ENCODE measurements around the gene GNAL.
"Not testable (repeated sequence)": the region's sequence is repeated elsewhere in the genome, so short reads cannot be mapped to it uniquely, and the experiment has no call there.

Gene GNAL

DNA sequence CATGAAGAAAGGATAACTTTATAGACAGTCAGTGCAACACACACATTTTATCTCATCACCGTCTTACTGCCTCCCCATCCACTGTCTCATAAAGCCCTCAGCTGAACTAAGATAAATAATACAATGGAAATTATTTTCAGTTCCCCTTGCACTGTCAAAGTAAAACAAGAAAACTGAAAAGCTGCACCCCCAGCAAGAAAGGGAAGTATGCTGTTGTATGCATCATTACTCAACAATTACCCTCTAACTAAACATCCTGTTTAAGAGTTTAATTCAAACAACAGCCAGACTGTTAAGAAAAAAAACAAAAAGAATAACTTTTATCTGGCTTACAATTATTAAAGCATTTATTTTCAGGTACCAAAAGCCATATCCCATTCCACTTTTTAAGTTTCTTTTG, 194.1 kb downstream of the GNAL start:
- H3K27me3 Mint-ChIP-seq, result no peaks in the 10 kb centered on the region
- H3K27ac Mint-ChIP-seq, result no peak overlapping the region
- no peaks in the 10 kb centered on the region for H3K9me3 Mint-ChIP-seq
- peaks cover 5% of the 10 kb centered on the region for H3K4me1 Mint-ChIP-seq (ENCODE audit: low read depth)
- H3K4me3 Mint-ChIP-seq, result no peak overlapping the region
- H3K36me3 Mint-ChIP-seq (ENCODE audit: low read depth), result peaks cover 35% of the 10 kb centered on the region

DNA sequence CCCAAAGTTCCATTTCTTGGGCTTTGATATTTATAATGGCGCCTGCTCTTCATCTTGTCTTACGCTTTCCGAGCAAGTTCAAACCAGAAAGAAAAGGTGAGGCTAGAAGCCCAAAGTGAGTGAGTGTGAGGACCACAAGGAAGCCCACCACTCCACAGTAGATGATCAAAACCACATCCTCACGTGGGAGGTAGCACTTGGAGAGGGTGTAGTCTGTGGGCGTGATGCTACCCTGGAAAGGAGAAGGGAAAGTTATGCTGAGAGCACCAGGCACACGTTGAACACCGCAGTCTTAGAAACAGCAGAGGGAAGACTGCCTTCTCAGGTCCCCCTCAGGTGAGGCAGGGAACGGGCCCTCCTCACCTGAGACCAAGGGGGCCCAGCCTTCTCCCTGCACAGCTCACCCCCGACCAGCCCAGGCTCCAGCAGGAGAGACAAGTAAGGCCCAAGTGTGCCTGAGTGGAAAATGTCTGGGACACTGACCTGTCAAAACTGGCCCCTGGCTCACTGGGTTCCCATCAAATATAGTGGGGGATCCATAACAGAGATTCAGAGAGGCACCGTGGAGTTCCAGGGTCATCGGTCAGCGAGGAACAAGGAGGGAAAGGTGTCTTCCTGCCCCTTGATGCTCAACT, 195.4 kb downstream of the GNAL start:
- Mint-ChIP-seq H3K27ac (peak overlapping the region; percentile 51), H3K27me3 (no peaks in the 10 kb centered on the region), H3K4me1 (ENCODE audit: low read depth) (peaks cover 5% of the 10 kb centered on the region), H3K36me3 (ENCODE audit: low read depth) (peaks cover 44% of the 10 kb centered on the region), H3K4me3 (no peak overlapping the region), H3K9me3 (no peaks in the 10 kb centered on the region)

DNA sequence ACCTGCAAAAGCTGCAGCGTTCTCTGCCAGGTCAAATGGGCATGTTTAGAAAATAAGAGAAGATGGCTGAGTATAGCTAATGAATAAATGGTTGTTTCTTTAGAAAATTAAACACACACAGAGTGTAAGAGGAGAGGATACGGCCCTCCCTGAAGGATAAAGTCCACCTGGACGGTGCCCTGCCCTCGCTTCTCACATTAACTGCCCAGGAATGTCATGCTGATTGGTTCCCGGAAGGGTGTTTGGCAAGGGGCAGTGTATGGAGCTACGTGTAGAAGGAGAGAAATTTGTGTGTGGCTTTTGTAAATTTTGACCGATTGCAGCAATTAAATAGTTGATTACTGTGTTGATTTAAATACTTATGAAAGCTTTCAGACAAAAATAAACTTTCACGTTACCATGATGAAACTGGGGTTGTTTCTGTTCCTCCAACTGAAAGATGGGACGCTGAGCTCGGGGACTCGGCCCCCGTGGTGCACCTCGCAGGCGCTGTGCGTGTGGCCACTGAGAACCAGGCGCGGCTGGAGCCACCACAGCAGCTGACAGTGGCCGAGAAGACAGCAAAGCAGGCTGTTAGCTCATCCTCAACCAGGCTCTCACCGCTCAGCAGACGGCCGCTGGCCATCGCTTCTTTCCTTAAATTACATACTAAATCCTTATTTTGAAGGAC, 196.3 kb downstream of the GNAL start:
- Mint-ChIP-seq H3K4me3 (no peak overlapping the region), H3K27me3 (no peaks in the 10 kb centered on the region), H3K36me3 (ENCODE audit: low read depth) (peaks cover 49% of the 10 kb centered on the region), H3K4me1 (ENCODE audit: low read depth) (peaks cover 5% of the 10 kb centered on the region), H3K9me3 (no peaks in the 10 kb centered on the region), H3K27ac (no peak overlapping the region)

DNA sequence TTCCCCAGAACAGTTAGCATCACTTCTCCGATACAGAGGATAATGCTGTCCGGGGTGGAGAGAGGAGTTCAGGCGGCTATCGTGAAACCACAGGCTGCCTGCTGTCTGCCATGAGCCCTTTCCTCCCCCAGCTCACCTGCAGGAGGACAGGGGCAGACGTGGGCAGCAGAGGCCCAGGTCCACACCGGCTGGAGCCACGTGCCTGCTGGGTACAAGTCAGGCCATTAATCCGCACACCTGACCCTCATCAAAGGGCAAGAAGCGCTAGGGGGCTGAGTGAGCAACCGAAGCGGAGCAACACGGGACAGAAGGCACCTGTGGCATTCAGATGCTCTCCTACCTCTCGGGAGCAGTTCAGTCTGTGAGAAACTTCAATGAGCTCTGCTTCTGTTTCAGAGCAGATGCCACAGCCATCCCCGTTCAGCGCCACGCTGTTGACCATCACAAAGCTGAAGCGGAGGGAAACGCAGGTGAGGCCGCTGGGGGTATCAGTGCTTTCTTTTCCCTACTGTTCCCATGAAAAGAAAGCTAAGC, 197.6 kb downstream of the GNAL start:
- H3K9me3 Mint-ChIP-seq, result no peaks in the 10 kb centered on the region
- H3K4me3 Mint-ChIP-seq, result no peak overlapping the region
- H3K36me3 Mint-ChIP-seq (ENCODE audit: low read depth), result peaks cover 56% of the 10 kb centered on the region
- no peaks in the 10 kb centered on the region for H3K27me3 Mint-ChIP-seq
- no peak overlapping the region for H3K27ac Mint-ChIP-seq
- H3K4me1 Mint-ChIP-seq (ENCODE audit: low read depth), result peaks cover 5% of the 10 kb centered on the region

DNA sequence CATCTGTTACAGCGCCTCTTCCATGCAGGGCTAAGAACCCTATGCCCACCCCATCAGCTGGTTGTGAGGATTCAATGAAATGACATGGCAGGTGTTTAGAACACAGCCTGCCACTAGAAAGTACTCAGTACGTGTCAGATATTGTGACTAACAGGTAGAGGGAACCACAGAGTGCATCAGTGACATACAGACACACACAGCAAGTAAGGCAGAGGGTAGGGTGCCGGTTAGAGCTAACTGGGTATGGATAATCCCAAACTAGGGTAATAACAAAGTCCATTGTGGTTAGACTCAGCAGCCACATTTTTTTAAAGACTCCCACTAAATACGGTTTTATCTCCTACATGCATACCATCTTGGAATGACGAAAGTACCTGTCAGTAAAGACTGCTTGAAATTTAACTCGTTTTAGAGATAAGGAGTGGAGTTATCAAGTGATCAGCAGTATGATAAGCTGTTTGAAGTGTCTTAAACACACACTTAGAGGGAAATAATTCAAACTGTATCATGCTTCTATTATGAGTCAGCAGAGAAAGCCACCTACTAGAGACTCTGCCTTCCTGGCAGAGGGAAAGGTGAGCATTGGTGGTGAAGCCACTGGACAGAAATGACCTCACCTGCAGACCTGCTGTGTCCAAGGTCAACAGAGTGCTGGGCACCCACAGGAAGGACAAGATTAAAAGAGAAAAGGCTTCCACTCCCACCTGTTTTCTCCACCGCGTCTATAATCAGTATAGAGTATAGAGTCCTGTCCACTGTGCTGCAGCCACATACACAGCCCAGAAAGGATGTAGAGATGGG, 198.5 kb downstream of the GNAL start:
- Mint-ChIP-seq H3K27ac (no peak overlapping the region), H3K4me1 (ENCODE audit: low read depth) (peaks cover 5% of the 10 kb centered on the region), H3K27me3 (no peaks in the 10 kb centered on the region), H3K36me3 (ENCODE audit: low read depth) (peaks cover 59% of the 10 kb centered on the region), H3K4me3 (no peak overlapping the region), H3K9me3 (no peaks in the 10 kb centered on the region)

DNA sequence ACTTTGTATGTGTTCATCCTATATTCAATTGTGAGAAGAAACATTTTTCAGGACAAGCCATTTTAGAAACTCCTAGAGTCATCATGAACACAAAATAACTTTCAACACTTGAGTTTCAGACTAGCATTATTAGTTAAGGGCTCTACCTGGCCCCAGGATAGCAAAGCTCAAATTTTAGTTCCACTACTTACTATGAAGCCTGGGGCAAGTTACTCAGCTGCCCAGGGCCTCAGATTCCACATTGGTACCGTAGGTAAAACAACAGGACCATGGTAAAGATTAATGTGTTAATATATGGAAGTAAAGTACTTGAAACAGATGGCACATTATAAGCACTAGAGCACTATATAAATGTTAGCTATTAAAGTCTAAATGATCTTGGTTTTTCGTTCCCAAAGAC, 199.7 kb downstream of the GNAL start:
- H3K4me3 Mint-ChIP-seq, result no peak overlapping the region
- H3K9me3 Mint-ChIP-seq, result no peaks in the 10 kb centered on the region
- no peaks in the 10 kb centered on the region for H3K27me3 Mint-ChIP-seq
- H3K27ac Mint-ChIP-seq, result no peak overlapping the region
- H3K4me1 Mint-ChIP-seq (ENCODE audit: low read depth), result peaks cover 5% of the 10 kb centered on the region
- H3K36me3 Mint-ChIP-seq (ENCODE audit: low read depth), result peaks cover 68% of the 10 kb centered on the region

DNA sequence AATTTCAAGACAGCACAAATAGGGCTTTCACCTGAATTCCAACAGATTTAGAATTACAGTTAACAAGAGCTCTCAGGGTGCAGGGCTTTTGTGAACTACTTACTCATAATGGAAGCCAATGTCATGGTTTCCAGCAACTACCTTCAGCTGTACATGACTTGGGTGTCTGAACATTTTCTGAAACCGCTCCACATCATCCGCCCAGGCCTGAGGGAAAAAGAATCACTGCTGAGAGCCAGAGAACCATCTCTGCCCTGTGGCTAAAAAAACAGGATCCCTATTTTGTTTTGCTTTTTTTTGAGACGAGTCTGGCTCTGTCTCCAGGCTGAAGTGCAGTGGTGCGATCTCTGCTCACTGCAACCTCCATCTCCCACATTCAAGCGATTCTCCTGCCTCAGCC, 200.2 kb downstream of the GNAL start:
- H3K36me3 Mint-ChIP-seq (ENCODE audit: low read depth), result peaks cover 69% of the 10 kb centered on the region

DNA sequence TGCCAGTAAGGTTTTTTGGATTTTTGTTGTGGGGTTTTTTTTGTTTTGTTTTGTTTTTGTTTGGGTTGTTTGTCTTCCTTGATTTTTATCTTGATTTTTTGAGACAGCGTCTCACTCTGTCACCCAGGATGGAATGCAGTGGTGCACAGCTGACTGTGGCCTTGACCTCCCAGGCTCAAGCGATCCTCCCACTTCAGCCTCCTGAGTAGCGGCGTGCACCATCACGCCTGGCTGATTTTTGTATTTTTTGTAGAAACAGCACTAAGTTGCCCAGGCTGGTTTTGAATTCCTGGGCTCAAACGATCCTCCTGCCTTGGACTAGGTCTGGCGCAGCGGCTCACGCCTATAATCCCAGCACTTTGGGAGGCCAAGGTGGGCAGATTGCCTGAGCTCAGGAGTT, 202.7 kb downstream of the GNAL start:
- no peaks in the 10 kb centered on the region for H3K27me3 Mint-ChIP-seq
- peaks cover 64% of the 10 kb centered on the region for H3K36me3 Mint-ChIP-seq (ENCODE audit: low read depth)
- no peaks in the 10 kb centered on the region for H3K9me3 Mint-ChIP-seq
- no peak overlapping the region for H3K4me3 Mint-ChIP-seq
- no peaks in the 10 kb centered on the region for H3K4me1 Mint-ChIP-seq (ENCODE audit: low read depth)
- no peak overlapping the region for H3K27ac Mint-ChIP-seq

More for the DNA sequence above, 200.2 kb downstream of the GNAL start:
- Mint-ChIP-seq H3K4me3 (no peak overlapping the region), H3K4me1 (ENCODE audit: low read depth) (peaks cover 5% of the 10 kb centered on the region), H3K27ac (no peak overlapping the region), H3K9me3 (no peaks in the 10 kb centered on the region), H3K27me3 (no peaks in the 10 kb centered on the region)

DNA sequence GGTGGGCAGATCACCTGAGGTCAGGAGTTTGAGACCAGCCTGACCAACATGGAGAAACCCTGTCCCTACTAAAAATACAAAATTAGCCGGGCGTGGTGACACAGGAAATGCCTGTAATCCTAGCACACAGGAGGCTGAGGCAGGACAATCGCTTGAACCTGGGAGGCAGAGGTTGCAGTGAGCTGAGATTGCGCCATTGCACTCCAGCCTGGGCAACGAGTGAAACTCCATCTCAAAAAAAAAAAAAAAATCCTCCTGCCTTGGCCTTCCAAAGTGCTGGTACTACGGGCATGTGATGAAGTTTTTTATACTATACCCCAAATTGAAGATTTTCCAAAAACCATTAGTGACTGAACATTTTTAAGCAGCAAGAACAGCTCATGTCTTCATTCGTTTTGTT, 203.4 kb downstream of the GNAL start:
- not testable (repeated sequence) for H3K4me3 Mint-ChIP-seq; H3K9me3 Mint-ChIP-seq; H3K27ac Mint-ChIP-seq; H3K4me1 Mint-ChIP-seq (ENCODE audit: low read depth); H3K27me3 Mint-ChIP-seq
- peaks cover 68% of the 10 kb centered on the region for H3K36me3 Mint-ChIP-seq (ENCODE audit: low read depth)

DNA sequence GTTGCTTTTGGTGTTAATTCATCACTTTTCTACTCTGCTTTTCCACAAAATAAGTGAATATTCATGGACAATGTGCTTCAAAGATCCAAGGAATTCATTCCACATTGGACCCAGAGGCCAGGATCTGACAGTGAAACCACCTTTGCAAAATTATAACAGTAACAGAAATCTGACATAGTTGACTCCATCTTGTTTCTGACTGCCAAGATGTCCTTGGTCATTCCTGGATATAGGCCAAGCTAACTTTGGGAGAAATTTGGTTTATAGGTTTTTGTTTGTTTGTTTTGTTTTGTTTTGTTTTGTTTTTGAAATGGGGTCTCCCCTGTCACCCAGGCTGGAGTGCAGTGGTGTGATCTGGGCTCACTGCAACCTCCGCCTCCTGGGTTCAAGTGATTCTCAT, 208.7 kb downstream of the GNAL start:
- Mint-ChIP-seq H3K27me3 (no peaks in the 10 kb centered on the region), H3K4me1 (ENCODE audit: low read depth) (no peaks in the 10 kb centered on the region), H3K27ac (no peak overlapping the region), H3K9me3 (no peaks in the 10 kb centered on the region), H3K4me3 (no peak overlapping the region), H3K36me3 (ENCODE audit: low read depth) (peaks cover 61% of the 10 kb centered on the region)

DNA sequence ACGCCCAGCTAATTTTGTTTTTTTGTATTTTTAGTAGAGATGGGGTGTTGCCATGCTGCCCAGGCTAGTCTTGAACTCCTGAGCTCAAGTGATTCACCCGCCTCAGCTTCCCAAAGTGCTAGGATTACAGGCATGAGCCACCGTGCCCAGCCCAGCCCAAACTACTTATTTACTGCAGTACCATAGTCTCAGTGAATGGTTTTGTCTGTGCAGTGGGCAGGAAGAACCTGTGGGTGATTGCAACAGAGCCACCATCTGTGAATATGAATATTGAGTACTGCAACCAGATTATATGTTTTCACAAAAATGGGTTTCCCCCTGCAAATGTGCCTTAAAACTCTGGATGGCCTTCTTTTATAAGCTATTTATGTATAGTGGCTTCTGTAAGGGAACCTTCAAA, 210.0 kb downstream of the GNAL start:
- Mint-ChIP-seq H3K4me1 (ENCODE audit: low read depth) (no peaks in the 10 kb centered on the region), H3K27ac (no peak overlapping the region), H3K9me3 (no peaks in the 10 kb centered on the region), H3K27me3 (no peaks in the 10 kb centered on the region), H3K36me3 (ENCODE audit: low read depth) (peaks cover 54% of the 10 kb centered on the region), H3K4me3 (no peak overlapping the region)

DNA sequence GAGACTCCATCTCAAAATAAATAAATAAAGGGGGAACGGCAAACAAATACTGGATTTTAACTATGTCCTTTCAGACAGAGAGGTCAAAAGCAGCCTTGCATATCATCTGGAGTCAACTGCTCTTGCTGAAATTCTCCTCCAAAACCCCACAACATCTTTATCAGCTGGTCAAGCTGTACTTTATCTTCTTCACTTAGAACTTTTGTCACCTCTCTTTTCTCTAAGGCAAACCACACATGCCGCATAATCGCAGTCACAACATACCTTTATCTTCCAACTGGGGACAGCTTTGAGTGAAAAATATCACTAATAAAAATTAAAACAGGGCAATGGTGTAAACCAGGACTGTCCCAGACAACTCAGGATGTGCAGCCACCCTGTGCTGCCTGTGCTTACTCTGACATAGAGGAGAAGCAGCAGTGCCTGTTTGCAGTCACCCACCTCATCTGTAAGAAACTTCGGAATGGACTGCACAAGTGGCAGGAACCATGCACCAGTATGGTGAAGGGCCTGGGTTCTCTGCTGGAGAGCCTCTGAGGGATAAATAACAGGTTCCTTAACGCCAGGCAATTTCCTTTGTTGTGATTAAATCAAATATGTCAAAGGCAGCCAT, 212.9 kb downstream of the GNAL start:
- no peak overlapping the region for H3K4me3 Mint-ChIP-seq
- H3K4me1 Mint-ChIP-seq (ENCODE audit: low read depth), result peaks cover 8% of the 10 kb centered on the region
- no peaks in the 10 kb centered on the region for H3K9me3 Mint-ChIP-seq
- H3K27me3 Mint-ChIP-seq, result no peaks in the 10 kb centered on the region
- H3K36me3 Mint-ChIP-seq (ENCODE audit: low read depth), result peaks cover 45% of the 10 kb centered on the region
- H3K27ac Mint-ChIP-seq, result no peak overlapping the region

DNA sequence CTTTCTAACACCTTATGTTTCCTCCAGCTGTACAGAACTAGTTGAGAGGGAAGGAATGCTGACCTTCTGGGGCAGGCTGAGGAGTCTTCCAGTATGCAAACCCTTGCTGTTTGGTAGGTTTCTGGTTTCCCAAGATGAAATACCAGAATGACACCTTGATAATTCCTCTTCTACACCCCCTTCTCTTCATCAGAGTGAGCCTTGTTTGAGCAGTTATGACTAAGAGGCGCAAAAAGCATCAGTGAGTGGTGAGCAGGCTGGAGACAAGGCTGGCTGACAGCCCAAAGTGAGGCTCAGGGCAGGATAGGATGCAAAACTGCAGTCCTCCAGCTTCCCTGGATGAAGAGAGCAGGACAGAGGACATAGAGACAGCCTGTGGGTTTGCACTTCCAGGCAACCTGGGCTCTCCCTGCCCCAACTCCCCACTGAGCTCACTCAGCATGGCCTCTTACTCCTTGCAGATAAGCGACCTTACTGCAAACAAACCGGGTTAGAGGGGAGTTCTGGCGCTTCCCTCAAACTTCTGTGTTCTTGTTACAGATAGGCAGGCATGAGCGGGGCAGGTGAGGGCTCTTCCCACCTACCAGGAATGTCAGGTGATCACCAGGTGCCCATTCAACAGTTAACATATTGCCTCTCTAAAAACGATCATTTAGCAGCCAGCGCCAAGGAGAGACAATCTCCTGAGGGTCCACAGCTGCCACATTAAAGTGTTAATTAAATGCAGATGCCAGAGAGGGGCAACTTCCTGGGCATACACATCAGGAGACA, 213.6 kb downstream of the GNAL start:
- no peaks in the 10 kb centered on the region for H3K9me3 Mint-ChIP-seq
- H3K4me3 Mint-ChIP-seq, result no peak overlapping the region
- peaks cover 41% of the 10 kb centered on the region for H3K36me3 Mint-ChIP-seq (ENCODE audit: low read depth)
- H3K27ac Mint-ChIP-seq, result no peak overlapping the region
- H3K4me1 Mint-ChIP-seq (ENCODE audit: low read depth), result peaks cover 13% of the 10 kb centered on the region
- H3K27me3 Mint-ChIP-seq, result no peaks in the 10 kb centered on the region

DNA sequence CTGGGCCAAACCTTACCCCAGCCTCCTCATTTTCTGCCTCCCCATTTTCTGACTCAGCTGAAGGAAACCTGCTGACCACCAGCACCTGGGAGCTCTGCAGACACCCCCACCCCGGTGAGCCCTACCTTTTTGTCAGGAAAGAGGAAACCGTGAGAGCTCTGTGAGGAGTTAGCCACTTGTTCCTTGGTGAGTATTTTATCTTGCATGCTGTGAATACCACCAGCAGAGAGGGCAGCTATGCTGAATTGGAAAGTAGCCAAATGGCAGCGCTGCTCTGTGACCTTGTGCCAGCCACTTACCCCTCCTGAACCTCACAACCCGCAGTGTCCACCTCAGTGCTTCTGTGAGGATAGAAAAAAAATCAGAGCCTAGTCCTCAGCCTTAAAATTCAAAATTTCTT, 216.5 kb downstream of the GNAL start:
- Mint-ChIP-seq H3K27ac (no peak overlapping the region), H3K27me3 (no peaks in the 10 kb centered on the region), H3K4me1 (ENCODE audit: low read depth) (peaks cover 20% of the 10 kb centered on the region), H3K4me3 (no peak overlapping the region), H3K9me3 (no peaks in the 10 kb centered on the region), H3K36me3 (ENCODE audit: low read depth) (peaks cover 28% of the 10 kb centered on the region)

All from stimulated activated naive CD8-positive, alpha-beta T cell treated with anti-CD3 and anti-CD28 coated beads, Interleukin-15, Interleukin-2, amounts not matched to agents 100 ng/mL and 50 ng/mL, for 24 hours (primary cell).